ENCODE data around the gene FIBCD1. TPM values are rescaled to one million over a fixed set of nuclear protein-coding genes. Genes with fewer than 3 reads are reported as not detected.

Gene FIBCD1
- total and polyA plus RNA-seq, 4 donors = 0.97 to 7.7 (median 4.1) TPM

DNA sequence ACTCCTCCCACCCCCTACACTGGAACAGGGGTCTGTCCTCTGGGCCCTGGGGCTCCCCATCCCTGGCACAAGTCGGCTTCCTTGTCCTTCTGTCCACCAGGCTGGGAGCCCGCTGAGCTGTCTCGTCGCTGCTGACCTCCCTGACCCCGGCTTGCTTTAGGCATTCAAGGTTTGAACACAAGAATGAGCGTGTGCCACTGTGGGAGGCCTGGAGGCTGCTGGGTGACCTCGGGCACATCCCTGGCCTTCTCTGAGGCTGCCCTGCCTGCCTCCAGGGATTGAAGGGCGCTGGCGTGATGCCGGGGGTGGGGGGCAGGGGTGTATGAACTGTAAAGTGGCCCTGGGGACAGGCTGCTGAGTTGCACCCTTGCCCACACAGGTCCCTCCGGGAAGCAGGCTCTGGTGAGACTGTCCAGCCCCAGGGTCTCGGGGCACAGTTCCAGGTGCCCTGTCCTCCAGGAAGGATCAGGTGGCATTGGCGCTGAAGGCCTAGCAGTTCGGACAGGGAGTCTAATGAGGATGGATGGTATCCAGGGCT, 18.2 kb downstream of the FIBCD1 start:
- H3K4me3 ChIP-seq = no peak overlapping the region
- TF ChIP-seq, protein P1, sequence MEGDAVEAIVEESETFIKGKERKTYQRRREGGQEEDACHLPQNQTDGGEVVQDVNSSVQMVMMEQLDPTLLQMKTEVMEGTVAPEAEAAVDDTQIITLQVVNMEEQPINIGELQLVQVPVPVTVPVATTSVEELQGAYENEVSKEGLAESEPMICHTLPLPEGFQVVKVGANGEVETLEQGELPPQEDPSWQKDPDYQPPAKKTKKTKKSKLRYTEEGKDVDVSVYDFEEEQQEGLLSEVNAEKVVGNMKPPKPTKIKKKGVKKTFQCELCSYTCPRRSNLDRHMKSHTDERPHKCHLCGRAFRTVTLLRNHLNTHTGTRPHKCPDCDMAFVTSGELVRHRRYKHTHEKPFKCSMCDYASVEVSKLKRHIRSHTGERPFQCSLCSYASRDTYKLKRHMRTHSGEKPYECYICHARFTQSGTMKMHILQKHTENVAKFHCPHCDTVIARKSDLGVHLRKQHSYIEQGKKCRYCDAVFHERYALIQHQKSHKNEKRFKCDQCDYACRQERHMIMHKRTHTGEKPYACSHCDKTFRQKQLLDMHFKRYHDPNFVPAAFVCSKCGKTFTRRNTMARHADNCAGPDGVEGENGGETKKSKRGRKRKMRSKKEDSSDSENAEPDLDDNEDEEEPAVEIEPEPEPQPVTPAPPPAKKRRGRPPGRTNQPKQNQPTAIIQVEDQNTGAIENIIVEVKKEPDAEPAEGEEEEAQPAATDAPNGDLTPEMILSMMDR (IDR thresholded peaks at IDR 0.05; ENCODE audit: control extremely low read depth, extremely low read depth) = no peak
- no peak overlapping the region for H3K27ac ChIP-seq (ENCODE audit: low read depth in 1 of 2, low read length in 1 of 2)
- ATAC-seq (ENCODE audit: insufficient read depth, low FRiP score) = no peak
- H3K9ac ChIP-seq (ENCODE audit: insufficient read depth in 1 of 2, low read length in 2 of 2) = no peak overlapping the region
- no peaks in the 10 kb centered on the region for H3K36me3 ChIP-seq (ENCODE audit: control insufficient read depth in 4 of 4, insufficient read depth in 4 of 4, low read length in 4 of 4)
- H3K27me3 ChIP-seq (ENCODE audit: control insufficient read depth in 3 of 3, insufficient read depth in 3 of 3, low read length in 2 of 3) = peaks cover 0 to 34% (median 0%) of the 10 kb centered on the region in 3 donors
- no peaks in the 10 kb centered on the region for H3K9me3 ChIP-seq (ENCODE audit: control insufficient read depth in 4 of 4, insufficient read depth in 3 of 4, low read length in 3 of 4)
- WGBS, 2 donors = 70 to 77% methylated on average over 14 of the region's 14 CpGs
- peaks cover 0 to 15% (median 0%) of the 10 kb centered on the region in 5 donors for H3K4me1 ChIP-seq (ENCODE audit: control insufficient read depth in 5 of 5, insufficient read depth in 5 of 5, low read length in 5 of 5)
- DNase-seq = no peak

DNA sequence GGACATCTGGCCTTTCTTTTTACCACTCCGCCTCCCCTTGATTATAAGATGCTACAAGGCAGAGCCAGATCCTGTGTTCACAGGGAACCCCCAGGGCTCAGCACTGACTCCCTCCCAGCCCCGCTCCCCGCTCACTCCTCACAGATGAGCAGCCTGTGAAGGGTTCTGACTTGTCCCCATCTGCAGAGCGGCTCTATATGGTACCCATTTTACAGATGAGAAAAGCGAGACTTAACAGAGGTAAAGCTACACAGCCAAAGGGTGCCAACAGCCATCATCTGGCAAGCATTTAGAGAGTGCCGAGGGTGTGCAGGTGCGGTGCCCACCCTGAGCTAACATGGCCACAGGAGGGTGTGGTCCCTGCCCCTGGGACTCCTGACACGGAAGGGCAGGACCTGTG, 18.8 kb downstream of the FIBCD1 start:
- Histone ChIP-seq H3K4me3 (no peak overlapping the region), H3K27me3 (ENCODE audit: control insufficient read depth in 3 of 3, insufficient read depth in 3 of 3, low read length in 2 of 3) (peaks cover 0 to 37% (median 0%) of the 10 kb centered on the region in 3 donors), H3K27ac (ENCODE audit: low read depth in 1 of 2, low read length in 1 of 2) (no peak overlapping the region), H3K36me3 (ENCODE audit: control insufficient read depth in 4 of 4, insufficient read depth in 4 of 4, low read length in 4 of 4) (no peaks in the 10 kb centered on the region), H3K9ac (ENCODE audit: insufficient read depth in 1 of 2, low read length in 2 of 2) (no peak overlapping the region), H3K9me3 (ENCODE audit: control insufficient read depth in 4 of 4, insufficient read depth in 3 of 4, low read length in 3 of 4) (no peaks in the 10 kb centered on the region), H3K4me1 (ENCODE audit: control insufficient read depth in 5 of 5, insufficient read depth in 5 of 5, low read length in 5 of 5) (peaks cover 0 to 15% (median 0%) of the 10 kb centered on the region in 5 donors)
- 90 to 94% methylated on average over 8 of the region's 8 CpGs for WGBS, 2 donors
- DNase-seq = no peak
- ATAC-seq (ENCODE audit: insufficient read depth, low FRiP score) = no peak
- TF ChIP-seq, protein P1 (IDR thresholded peaks at IDR 0.05; ENCODE audit: control extremely low read depth, extremely low read depth) = no peak

DNA sequence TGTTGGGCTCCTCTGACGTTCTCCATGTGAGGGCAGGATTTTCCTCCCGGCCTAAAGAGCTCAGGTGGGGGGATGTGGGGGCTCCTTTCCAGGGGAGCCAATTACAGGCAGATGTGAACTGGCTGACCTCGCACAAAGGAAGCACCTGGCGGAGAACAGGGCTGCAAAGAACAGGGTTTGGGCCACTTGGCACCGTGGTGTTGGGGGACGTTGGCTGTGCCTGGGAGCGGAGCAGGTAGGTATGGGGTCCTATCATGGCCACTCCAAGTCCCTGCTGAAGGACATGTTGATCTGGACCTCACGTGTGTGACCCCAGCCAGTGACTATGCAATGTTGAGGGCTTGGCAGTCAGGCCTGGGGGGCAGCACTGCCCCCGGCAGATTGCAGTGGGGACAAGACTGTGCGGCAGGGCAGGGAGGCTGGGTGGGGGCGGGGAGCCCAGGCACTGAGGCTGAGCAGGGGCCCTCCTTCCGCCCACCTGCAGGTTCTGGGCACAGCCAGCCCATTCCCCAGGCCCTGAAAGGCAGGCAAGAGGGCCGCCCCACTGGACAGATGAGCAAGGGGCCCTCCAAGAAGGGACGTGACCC, 19.4 kb downstream of the FIBCD1 start:
- H3K27ac ChIP-seq (ENCODE audit: low read depth in 1 of 2, low read length in 1 of 2) = no peak overlapping the region
- H3K9ac ChIP-seq (ENCODE audit: insufficient read depth in 1 of 2, low read length in 2 of 2) = no peak overlapping the region
- H3K4me3 ChIP-seq = no peak overlapping the region
- H3K9me3 ChIP-seq (ENCODE audit: control insufficient read depth in 4 of 4, insufficient read depth in 3 of 4, low read length in 3 of 4) = no peaks in the 10 kb centered on the region
- peaks cover 0 to 15% (median 0%) of the 10 kb centered on the region in 5 donors for H3K4me1 ChIP-seq (ENCODE audit: control insufficient read depth in 5 of 5, insufficient read depth in 5 of 5, low read length in 5 of 5)
- ATAC-seq (ENCODE audit: insufficient read depth, low FRiP score) = no peak
- peaks cover 0 to 35% (median 0%) of the 10 kb centered on the region in 3 donors for H3K27me3 ChIP-seq (ENCODE audit: control insufficient read depth in 3 of 3, insufficient read depth in 3 of 3, low read length in 2 of 3)
- TF ChIP-seq, protein P1 (IDR thresholded peaks at IDR 0.05; ENCODE audit: control extremely low read depth, extremely low read depth) = no peak
- DNase-seq = no peak
- WGBS, 2 donors = 69 to 79% methylated on average over 14 of the region's 14 CpGs
- no peaks in the 10 kb centered on the region for H3K36me3 ChIP-seq (ENCODE audit: control insufficient read depth in 4 of 4, insufficient read depth in 4 of 4, low read length in 4 of 4)

Data from lung (tissue), 12 donors.